SHP77 (cell line): Measurements from ENCODE around the gene GINS1.
"Not testable (repeated sequence)": the region's sequence is repeated elsewhere in the genome, so short reads cannot be mapped to it uniquely, and the experiment has no call there.

ENCODE experiments used
- DNase-seq, 2 experiments: peaks; one replicate each; lab custom pipeline; 2025; lab: John Stamatoyannopoulos, UW

Gene GINS1

DNA sequence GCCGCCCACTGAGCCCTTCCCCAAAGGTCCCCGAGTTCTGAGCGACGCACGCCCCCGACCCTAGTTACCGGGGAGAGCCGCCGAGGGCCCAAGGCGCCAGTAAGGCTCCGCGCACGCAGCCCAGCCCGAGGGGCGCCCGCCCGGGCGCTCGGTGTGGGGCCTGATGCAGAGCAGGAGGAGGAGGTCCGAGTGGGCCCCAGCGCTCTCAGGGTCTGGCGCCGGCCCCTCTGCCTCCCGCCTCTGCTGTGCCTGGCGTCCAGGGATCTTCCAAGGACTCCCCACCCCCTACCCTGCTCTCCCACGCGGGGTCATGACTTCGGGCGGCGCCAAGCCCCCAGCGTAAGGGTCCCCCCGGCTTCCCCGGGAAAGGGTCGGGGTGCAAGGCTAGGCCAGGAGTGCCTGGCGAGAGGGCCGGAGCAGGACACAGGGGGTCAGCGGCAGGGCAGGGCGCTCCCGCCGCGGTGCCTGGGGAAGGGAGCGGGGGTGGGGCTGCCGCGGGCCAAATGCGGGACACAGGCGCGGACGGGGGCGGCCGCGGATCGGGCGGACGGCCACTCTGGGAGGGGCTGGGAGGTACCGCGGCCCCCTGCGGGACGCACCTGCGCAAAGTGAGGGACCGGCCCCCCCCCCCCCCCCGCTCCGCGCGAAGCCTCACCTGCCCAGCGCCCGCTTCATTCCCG is 17.5 kb upstream of the GINS1 start:
- DNase-seq = peak; percentile 26 to 34

DNA sequence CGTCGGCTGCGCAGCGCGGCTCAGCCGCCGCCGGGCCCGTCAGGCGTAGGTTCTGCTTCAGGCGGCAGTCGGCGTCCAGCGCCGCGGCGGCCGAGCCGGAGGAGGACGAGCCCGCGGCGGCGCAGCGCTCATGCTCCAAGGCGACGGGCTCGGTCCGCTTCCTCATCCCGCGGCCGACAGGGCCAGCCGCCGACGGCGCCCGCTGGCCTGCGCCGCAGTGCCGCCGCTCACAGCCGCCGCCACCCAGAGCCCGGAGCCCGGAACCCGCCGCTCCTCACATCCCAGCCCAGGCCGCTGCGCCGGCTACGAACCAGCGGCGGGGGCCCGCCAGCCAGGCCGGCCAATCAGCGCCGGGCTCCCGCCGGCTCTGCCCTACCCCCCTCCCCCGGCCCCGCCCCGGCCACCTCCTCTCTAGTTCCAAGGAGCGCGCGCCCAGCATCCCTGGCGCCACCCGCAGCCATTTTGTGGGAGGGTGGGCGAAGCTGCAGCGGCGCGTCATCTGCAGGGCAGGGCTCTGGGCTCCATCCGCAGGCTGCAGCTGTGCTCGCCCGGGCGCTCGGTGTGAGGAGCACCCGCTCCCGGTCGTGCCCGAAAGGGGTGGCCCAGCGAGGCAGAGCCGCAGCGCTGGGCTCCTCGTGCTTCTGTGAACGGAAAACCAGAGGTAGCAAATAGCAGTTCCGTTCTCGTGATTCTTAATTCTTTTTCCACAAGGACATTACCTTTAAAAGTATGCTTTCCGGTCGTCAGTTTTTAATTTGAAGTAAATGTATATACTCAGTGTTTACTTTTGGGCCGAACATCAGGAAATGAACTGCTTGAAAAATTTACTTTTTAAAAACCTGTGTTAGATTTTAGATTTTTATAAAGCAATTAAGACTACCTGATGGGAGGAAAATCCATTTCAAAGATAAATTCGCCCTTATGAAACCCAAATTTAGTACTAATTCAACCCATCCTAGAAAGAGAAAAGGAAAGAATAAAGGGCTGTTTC is 16.6 kb upstream of the GINS1 start, which contains the start of gene ABHD12:
Gene ABHD12 (minus strand): TSS at position 298 of the 991 bp plus-strand sequence. CDS start 132 bp downstream, at position 166.
- peak; percentile 96 to 99 for DNase-seq

DNA sequence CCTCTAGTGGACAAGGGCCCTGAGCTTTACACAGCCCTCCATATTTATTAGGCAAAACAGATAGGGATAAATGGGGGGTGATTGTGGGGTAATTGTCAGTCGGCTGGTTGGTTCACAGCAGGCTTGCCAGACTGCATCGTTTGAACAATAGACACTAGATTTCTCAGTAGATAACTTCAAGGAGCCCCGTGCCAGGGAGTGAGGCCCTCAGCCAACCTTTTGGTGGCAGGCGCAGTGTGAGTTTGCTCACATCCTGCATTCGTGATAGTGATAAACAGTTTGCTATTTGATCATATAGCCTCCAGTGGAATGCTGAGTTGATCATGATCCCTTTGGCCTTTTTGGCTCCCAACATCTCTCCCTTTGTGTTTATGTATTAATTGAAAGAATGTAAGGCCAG is 13.2 kb upstream of the GINS1 start:
- DNase-seq = no peak

DNA sequence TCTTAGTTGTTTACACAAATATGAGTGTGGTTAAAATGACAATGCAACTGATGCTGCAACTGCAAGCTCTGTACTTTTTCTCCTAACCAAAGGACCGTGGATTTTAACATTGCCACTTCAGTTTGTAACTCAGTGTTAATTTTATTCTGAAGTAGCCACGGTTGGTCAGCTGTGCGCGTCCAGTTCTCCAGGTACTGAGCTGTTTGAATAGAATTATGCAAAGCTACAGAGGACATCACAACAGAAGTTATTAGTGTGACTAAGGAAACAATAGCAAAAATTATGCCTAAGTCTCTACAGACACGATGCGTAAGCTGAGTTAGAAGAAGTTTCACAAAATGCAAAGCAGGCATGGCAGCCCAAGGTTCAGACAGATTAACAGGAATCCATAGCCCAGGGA is 12.5 kb upstream of the GINS1 start:
- DNase-seq = no peak

DNA sequence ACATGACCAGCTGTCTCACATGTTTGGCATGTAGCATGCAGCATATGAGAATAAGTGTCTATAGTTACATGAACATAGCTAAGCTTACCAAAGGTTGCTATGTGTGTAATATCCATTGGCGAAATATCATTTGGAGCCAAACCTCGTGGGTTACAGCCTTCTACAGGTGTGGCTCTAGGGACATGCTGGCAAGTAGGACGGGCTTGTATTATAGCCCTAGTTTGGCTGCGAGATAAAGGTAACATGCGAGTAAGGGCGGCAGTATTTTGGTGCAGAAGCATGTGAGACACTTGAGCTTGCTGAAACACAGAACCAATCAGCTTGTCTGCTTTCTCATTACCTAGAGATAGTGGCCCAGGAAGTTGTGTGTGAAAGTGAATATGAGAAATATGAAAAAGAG is 10.4 kb upstream of the GINS1 start:
- no peak for DNase-seq

DNA sequence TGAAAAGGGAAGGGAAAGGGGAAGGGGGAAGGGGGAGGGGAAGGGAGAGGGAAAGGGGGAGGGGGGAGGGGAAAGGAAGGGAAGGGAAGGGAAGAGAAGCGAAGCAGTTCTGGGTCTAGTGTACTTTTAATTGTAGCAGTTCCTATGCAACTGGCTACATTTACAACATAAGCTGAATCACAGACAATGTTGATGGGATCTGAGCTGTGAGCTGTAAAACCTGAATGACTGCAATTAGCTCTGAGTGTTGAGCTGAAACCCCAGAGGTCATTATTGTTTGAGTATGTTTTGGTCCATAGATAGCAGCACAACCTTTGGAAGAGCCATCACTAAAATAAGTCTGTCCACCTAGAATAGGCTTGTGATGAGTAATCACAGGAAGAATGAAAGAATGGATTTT is 9.7 kb upstream of the GINS1 start:
- no peak for DNase-seq

DNA sequence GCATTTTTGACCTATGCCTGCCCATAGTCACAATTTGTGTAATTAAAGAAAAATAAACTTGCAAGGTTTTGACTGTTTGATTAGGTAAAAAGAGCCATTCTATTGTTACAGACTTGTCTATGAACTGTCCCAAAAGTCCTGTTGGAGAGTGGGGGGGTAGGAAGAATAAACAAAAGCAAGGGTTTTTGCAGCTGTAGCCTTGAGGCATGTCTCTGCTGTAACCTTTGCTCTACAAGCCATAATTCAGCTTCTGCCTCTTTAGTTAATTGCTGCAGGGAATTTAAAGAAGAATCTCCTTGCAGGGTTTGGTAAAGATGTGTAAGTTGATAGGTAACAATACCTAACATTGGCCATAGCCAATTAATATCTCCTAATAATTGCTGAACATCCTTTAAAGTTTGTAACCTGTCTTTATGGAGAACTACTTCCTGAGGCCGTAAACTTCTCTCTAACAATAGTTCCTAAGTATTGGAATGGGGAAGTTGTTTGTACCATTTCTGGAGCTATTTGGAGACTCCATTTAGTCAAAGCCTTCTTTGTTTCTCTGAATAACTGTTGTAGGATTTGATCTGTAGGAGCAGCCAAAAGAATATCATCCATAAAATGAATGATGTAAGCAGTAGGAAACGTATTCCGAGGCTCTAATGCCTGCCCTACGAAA is 9.0 kb upstream of the GINS1 start:
- no peak for DNase-seq

DNA sequence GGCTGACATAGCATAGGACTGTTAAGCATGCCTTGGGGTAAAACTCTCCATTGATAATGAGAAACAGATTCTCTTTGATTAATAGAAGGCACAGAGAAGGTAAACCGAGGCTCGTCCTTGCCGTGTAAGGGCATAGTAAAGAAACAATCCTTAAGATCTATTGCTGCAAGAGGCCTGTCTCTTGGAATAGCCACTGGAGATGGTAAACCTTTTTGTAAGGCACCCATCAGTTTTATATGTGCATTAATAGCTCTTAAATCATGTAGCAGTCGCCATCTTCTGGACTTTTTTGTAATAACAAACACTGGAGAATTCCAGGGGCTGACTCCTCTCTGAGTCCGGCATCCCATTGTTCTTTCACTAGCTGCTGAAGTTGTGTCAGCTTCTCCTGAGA is 8.4 kb upstream of the GINS1 start:
- DNase-seq = peak; percentile 78 to 83

DNA sequence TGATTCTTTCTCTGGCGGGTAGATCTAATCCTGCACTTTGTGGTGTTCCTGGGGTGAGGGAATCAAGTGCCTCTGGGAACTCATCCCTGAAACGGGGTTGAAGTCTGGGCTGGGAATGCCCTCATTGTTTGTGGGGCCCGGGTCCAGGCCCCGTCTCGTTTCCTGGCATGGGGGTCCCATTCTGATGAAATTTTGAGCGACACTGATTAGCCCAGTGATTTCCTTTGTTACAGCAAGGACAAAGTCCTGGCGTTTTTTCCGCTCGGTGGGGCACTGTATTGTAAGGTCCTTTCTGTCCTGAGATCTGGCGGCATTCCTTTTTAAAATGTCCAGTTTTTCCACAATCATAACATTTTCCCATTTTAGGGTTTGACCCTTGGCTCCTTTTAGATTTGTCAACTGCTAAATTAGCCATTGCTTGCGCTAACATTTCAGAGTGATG is 7.2 kb upstream of the GINS1 start:
- DNase-seq = not testable (repeated sequence)

DNA sequence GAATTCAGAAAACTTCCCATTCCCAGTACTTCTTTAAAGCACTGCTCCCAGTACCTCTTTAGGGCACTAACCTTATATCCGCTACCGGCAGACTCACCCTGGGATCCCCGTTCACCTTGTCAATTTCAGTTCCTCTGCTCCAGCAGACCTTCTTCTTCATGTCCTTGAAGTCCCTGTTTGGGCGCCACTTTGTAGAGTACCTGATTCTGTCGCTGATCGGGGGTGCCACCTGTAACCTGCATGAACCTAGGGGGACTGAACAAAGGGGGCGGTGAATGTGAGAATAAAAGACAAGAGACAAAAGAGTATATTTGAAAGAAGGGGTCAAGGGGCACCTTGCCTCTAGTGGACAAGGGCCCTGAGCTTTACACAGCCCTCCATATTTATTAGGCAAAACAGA is 4.9 kb upstream of the GINS1 start:
- DNase-seq = no peak

DNA sequence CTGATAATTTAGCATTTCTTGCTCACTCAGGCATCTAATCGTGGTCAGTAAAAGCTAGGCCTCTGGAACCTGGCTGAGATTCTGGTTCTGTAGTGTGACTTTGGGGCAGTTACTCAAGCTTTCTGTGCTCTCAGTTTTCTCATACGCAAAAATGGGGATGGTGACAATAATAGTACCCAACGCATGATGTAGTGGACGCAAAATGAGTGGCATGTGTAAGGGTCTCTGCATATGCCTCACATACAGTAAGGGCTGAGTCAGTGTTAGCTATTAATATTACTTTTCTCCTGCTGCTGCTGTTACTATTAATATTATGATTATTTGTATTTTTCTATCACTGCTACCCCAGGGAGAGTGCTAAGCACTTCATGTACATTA is 686 bp downstream of the GINS1 start:
- DNase-seq = no peak

DNA sequence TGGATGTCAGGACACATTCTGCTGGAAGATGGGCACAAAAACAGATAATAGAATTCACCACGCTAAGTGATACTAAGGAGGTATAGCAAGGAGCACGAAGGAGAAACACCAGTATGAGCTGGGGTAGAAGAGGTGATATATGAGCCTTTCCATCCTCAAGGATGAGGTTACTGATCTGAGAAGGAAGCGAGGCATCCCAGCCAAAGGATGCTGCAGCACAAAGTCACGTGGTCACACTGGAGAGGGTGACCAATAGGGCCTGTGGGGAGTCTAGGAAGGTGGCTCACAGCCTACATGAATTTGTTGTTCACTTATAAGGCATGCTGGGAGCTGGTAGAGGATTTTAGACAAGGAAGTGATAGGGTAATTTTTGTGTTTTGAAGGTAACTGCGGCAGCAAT is 1.4 kb downstream of the GINS1 start:
- DNase-seq = no peak

DNA sequence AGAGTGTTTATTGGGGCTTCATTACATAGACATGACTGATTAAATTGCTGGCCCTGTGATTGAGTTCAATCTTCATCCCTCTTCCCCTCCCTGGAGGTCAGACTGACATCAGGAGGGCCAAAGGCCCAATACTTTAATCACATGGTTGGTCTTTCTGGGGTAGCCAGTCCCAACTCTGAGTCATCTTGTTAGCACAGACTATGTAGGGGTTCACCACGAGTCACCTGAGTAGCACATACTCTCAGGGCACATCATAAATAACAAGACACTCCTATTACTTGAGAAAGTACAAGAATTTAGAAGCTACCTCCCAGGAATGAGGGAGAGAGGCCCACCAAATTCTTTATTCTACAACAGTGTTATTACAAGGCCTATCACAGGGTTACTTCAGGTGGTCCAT is 11.3 kb downstream of the GINS1 start:
- DNase-seq = no peak

DNA sequence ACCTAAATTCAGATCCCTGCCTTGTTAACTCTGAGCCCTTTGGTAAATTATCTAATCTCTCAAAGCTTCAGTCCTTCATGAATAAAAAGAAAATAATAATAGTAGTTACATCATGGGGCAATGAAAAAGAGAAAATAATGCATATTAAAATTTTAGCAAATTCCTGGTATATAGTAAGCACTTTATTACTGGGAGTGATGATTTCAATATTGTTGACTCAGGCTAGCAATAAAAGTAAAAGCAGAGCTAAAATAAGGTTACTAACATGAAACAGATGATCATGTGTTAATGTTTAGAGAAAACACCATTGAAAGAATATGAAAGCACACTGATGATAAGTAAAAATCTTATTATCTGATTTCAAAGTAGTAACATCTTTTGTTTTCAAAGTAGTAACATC is 13.6 kb downstream of the GINS1 start:
- DNase-seq = no peak

DNA sequence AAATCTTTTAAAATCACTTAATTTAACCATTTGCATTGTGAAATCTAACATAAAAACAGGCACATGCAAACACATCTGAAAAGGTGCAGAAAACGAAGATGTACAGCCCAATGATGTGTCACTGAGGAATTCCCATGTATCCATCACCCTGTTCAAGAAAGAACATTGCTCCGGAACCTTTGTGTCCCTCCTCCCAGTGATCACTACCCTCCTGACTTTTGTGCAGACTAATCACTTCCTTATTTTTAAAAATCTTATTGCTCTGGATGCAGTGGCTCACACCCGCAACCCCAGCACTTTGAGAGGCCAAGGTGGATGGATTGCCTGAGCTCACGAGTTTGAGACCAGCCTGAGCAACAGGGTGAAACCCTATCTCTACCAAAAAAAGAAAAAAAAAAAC is 14.6 kb downstream of the GINS1 start:
- DNase-seq = no peak

DNA sequence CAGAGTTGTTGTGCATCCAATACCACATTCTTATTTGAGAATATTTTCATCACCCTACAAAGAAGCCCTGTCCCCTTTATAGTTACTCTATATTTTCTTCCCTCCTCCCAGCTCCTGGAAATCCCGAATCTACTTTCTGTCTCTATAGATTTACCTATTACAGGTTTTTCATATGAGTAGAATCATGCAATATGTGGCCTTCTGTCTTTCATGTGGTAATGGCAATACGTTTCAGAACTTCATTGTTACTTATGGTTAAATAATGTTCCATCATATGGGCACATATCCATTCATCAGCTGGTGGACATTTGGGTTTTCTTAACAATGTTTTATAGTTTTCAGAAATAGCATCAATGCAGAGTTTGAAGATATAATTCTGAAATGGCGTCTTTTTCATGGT is 17.1 kb downstream of the GINS1 start:
- DNase-seq = no peak

DNA sequence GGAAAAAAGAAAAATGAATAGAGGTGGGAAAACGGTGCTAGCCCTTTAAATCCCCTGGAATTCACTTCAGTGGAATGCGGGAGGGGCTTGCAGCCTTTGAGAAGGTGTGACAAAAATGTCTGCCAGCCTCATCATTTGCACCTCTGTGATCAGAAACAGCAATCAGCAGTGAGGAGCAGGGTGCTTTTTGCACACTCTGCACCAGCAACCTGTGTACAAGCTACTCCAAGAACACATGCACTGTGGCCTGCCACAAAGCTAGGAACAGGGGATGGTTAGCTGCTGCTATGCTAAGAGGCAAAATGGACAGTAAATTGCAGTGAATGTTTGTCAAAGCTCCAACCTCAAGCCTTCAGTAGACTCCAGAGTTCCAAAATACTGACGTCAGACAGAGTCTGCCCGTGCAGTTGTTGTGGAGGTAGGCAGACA is 29.7 kb downstream of the GINS1 start:
- DNase-seq = no peak

DNA sequence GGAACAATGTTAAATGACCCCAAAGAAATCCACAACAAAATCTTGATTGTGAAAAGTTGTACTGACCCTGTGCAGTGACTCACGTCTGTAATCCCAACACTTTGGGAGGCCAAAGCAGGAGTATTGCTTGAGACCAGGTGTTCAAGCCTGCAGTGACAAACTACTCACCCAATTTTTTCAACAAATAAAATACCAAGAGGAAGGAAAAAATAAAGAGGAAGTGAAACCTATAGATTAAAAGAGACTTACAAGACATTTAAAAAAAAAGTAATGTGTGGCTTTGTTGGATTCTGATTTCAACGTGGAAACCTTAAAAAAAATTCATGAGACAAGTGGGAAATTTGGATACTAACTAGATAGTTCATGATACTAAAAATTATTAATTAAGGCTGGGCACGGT is 31.9 kb downstream of the GINS1 start:
- DNase-seq = no peak

DNA sequence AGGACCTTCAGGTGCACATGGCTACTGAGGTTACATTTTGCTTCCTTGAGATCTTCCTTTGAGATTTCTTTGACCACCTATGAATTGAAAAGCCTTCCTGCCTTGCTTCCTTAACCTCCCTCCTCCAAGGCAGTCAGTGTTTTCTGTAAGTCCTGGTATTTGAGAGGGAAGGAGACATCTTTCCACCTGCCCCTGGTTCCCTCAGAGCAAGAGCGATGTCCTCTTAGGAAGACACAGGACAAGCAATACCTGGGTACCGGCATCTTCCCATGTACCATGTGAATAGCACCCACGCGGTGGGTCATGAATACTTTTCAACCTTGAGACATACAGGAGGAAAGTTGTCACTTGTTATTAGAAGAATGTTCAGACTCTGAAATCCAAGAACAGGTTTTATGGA is 37.1 kb downstream of the GINS1 start:
- no peak for DNase-seq

DNA sequence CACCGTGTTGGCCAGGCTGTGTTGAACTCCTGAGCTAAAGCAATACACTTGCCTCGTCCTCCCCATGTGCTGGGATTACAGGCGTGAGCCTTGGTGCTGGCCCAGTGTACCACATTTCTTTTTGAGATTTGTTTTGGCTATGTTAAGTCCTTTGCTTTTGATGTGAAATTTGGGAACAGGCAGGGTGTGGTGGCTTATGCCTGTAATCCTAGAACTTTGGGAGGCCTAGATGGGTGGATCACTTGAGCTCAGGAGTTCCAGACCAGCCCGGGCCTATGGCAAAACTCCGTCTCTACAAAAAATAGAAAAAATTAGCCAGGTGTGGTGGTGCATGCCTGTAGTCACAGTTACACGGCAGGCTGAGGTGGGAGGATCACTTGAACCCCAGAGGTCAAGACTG is 40.2 kb downstream of the GINS1 start:
- no peak for DNase-seq

DNA sequence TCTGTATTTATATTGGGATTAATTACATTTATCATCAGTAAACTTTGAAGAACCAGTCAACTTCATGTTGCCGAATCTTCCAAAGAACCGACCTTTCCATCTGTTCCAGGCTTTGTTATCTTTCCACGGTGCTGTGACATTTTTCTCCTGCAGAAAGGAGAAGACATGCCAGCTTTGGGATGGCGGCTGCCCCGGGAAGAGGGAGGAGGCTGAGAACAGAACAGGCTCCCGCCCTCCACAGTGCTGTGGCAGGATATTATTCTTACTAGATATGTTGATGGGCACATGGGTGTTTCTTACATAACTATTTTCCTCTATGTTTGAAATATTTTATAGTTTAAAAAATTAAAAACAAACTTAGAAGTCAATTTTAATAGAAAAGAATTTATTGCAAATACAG is 44.9 kb downstream of the GINS1 start:
- no peak for DNase-seq

DNA sequence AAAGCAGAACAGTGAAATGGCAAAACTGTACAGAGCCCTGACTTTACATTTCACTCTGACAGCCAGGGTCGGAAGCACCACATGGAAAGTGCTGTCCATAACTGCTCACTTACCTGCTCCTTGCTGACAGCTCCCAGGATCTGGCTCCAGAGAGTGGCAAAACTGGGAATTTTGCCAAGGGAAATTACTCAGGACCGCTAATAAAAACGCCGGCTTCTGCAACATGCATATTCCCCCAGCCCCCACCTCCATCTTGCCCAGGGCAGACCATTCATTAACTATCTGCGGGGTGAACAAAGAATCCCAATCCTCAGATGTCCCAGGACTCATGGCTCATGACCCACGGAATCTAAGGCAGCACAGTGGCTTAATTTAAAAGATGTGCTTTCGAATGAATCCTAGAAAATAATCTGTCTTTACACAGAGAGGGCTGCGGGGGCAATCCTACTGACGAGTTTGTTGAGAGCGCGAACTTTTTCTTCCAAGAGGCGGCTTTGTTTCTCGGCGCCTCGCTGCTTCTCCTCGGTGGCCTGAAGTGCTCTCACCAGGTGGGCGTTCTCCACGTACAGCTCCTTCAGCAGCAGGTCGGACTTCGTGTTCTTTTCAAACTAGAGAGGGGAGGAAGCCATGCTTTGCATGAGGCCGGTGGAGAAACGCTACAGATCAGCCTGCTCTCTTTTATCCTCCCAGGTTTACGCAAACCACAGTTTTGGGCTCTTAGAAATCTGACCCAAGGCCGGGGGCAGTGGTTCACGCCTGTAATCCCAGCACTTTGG is 45.8 kb downstream of the GINS1 start:
- DNase-seq = peak; percentile 23 to 34
